Fibroblast of villous mesenchyme (primary cell): Measurements from ENCODE around the gene COP1. TPM values are rescaled to one million over a fixed set of nuclear protein-coding genes. Genes with fewer than 3 reads are reported as not detected.

Source experiments
- DNase-seq: peaks from one replicate; pipeline ENCODE4 v3.0.0-alpha.2; 2010; ENCODE audit warnings: low read depth
- H3K4me3 ChIP-seq: 2 replicates; pipeline ENCODE4 v1.5.1; 2011; ENCODE audit warnings: low read depth, mild to moderate bottlenecking, low read length
- total RNA-seq: library from RNA; depleted of rRNA; stranded (reverse); fragments of >200 nt; gene quantifications from 2 replicates; pipeline ENCODE4 v1.2.3, GENCODE V29; 2012
- TF ChIP-seq, protein P1 (sequence below): IDR thresholded peaks from 2 replicates; pipeline ENCODE4 v1.5.1; 2012; ENCODE audit warnings: low read depth, mild to moderate bottlenecking, low read length; ENCODE audit not compliant: insufficient read depth

Gene COP1
- total RNA-seq, 1 donor: 66.9 TPM

DNA sequence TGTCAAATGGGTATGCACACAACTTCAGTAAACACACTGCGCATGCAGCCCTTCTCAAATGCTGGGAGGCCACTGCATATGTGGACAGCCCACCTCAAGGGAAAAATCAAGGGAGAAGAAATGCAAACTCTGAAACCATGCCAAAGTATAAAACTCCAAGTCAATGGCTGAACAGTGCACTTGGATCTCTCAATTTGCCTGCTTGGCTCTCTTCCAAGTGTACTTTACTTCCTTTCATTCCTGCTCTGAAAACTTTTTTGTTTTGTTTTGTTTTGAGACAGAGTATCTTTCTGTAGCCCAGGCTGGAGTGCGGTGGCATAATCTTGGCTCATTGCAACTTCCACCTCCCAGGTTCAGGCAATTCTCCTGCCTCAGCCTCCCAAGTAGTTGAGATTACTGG is 18.8 kb upstream of the COP1 start:
- DNase-seq: no peak
- TF ChIP-seq, protein P1, sequence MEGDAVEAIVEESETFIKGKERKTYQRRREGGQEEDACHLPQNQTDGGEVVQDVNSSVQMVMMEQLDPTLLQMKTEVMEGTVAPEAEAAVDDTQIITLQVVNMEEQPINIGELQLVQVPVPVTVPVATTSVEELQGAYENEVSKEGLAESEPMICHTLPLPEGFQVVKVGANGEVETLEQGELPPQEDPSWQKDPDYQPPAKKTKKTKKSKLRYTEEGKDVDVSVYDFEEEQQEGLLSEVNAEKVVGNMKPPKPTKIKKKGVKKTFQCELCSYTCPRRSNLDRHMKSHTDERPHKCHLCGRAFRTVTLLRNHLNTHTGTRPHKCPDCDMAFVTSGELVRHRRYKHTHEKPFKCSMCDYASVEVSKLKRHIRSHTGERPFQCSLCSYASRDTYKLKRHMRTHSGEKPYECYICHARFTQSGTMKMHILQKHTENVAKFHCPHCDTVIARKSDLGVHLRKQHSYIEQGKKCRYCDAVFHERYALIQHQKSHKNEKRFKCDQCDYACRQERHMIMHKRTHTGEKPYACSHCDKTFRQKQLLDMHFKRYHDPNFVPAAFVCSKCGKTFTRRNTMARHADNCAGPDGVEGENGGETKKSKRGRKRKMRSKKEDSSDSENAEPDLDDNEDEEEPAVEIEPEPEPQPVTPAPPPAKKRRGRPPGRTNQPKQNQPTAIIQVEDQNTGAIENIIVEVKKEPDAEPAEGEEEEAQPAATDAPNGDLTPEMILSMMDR: no peak
- H3K4me3 ChIP-seq: no peak overlapping the region

DNA sequence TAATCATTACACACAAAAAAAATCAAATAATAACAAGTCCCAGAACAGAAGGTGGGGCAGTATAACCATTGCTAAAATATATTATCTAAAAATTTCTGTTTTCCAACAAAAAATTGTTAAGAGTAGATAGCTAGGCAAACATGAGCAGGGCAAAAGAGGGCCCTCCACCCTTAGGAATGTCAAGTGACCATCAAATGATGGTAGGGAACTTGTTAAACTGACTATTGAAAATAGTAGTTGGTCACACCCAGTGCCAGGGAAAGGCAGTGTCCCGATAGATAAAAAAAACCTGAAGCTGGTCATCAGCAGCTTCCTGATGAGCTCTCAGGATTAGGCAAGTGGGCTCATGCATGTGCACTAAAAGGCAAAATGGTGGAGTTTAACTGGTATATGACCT is 18.4 kb upstream of the COP1 start:
- H3K4me3 ChIP-seq: no peak overlapping the region
- TF ChIP-seq, protein P1: no peak
- DNase-seq: no peak

- TF ChIP-seq, protein P1: no peak
- no peak for DNase-seq
- no peak overlapping the region for H3K4me3 ChIP-seq
Observed at GRCh38 chr1:176222196-176222595, 15.1 kb upstream of the COP1 start.

DNA sequence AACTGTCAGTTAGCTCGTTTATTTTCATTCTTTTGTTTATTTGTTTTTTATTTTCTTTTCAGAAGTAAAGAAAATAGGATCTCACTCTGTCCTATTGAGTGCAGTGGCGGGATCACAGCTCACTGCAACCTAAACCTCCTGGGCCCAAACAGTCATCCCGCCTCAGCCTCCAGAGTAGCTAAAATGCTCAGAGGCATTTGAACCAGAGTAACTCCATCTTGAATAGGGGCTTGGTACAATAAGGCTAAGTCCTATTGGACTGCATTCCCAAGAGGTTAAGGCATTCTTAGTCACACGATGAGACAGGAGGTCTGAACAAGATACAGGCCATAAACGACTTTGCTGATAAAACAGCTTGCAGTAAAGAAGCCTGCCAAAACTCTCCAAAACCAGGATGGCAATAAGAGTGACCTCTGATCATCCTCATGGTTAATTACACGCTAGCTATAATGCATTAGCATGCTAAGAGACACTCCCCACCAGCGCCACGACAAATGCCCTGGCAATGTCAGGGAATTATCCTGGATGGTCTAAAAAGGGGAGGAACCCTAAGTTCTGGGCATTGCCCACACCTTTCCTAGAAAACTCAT is 13.1 kb upstream of the COP1 start:
- no peak for DNase-seq
- TF ChIP-seq, protein P1: no peak
- H3K4me3 ChIP-seq: no peak overlapping the region

GRCh38 chr1:176217461-176218099 is 10.5 kb upstream of the COP1 start:
- TF ChIP-seq, protein P1: no peak
- DNase-seq: peak; percentile 3
- H3K4me3 ChIP-seq: no peak overlapping the region

DNA sequence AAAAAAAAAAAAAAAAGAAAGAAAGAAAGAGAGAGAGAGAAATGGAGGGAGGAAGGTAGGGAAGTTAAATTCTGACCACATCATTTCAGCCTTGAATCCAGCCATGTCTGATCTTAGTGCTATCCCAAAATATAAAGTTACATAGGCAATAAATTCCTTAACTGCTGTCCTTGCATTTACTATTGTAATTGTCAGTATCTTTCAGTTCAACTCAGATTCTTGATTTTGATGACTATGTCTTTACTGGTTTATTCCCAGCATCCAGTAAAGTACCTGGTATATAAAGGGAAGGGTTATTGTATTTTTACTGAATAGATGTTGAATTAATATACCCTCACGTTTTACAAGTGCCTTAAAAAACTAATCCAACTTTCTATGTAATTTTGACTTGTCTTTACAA is 8.9 kb upstream of the COP1 start:
- H3K4me3 ChIP-seq: no peak overlapping the region
- TF ChIP-seq, protein P1: no peak
- DNase-seq: no peak
